Karpas-422 (cell line): Measurements from ENCODE around the gene GATAD1. TPM values are rescaled to one million over a fixed set of nuclear protein-coding genes. Genes with fewer than 3 reads are reported as not detected.
A peak's percentile ranks its signal among the peaks of the same experiment; 100 is the strongest.
"Not testable (repeated sequence)": the region's sequence is repeated elsewhere in the genome, so short reads cannot be mapped to it uniquely, and the experiment has no call there.

Experiments used
- DNase-seq: peaks from one replicate; pipeline ENCODE4 v3.0.0-alpha.2; 2015
- H2AFZ ChIP-seq: fragments of 200-600 bp; sonication (generic); 2 replicates; pipeline ENCODE4 v1.6.1; 2014; ENCODE audit warnings: antibody characterized with exemption, low read length, mixed read lengths
- H3K27ac ChIP-seq: fragments of 200-600 bp; sonication (generic); 2 replicates; pipeline ENCODE4 v1.5.1; 2014; ENCODE audit warnings: mild to moderate bottlenecking, low read length, moderate library complexity
- H3K27me3 ChIP-seq: fragments of 200-600 bp; sonication (generic); 2 replicates; pipeline ENCODE4 v1.6.1; 2014; ENCODE audit warnings: low read length, mixed read lengths
- H3K36me3 ChIP-seq: fragments of 200-600 bp; sonication (generic); 2 replicates; pipeline ENCODE4 v1.6.1; 2014; ENCODE audit warnings: low read length, mixed read lengths; ENCODE audit not compliant: insufficient read depth
- H3K4me1 ChIP-seq: fragments of 200-600 bp; sonication (generic); 2 replicates; pipeline ENCODE4 v1.6.1; 2014; ENCODE audit warnings: mild to moderate bottlenecking, low read length, mixed read lengths
- H3K4me2 ChIP-seq: fragments of 200-600 bp; sonication (generic); 2 replicates; pipeline ENCODE4 v1.6.1; 2014; ENCODE audit warnings: low read length, low read depth, mild to moderate bottlenecking; ENCODE audit not compliant: poor library complexity, severe bottlenecking
- H3K4me3 ChIP-seq: fragments of 200-600 bp; sonication (generic); 2 replicates; pipeline ENCODE4 v1.5.1; 2014; ENCODE audit warnings: mild to moderate bottlenecking, antibody characterized with exemption, low read length, mixed read lengths
- H3K79me2 ChIP-seq: fragments of 200-600 bp; sonication (generic); 2 replicates; pipeline ENCODE4 v1.6.1; 2014; ENCODE audit warnings: mild to moderate bottlenecking, low read length, mixed read lengths
- H3K9ac ChIP-seq: fragments of 200-600 bp; sonication (generic); 2 replicates; pipeline ENCODE4 v1.6.0; 2014; ENCODE audit warnings: low read length
- H3K9me2 ChIP-seq: fragments of 200-600 bp; sonication (generic), shearing (Covaris generic); replicated peaks from 2 replicates; pipeline ENCODE4 v1.6.0; 2014; ENCODE audit warnings: mild to moderate bottlenecking, low read length, moderate library complexity; ENCODE audit not compliant: insufficient read depth
- H3K9me3 ChIP-seq: fragments of 300-700, 200-600 bp; sonication (generic); 2 replicates; pipeline ENCODE4 v1.6.1; 2014; ENCODE audit warnings: low read length, mixed read lengths
- H4K20me1 ChIP-seq: fragments of 200-600 bp; sonication (generic); 2 replicates; pipeline ENCODE4 v1.6.1; 2014; ENCODE audit warnings: mild to moderate bottlenecking, antibody characterized with exemption, low read length, low read depth; ENCODE audit not compliant: insufficient read depth
- total RNA-seq: library from RNA; depleted of rRNA; stranded (reverse); fragments of >200 nt; shearing (Covaris generic); gene quantifications from 2 replicates; pipeline ENCODE4 v1.2.3, GENCODE V29; 2014; ENCODE audit warnings: low replicate concordance

GATAD1 gene
- total RNA-seq, 1 experiment from 2014 or later, result 36.6 TPM

DNA sequence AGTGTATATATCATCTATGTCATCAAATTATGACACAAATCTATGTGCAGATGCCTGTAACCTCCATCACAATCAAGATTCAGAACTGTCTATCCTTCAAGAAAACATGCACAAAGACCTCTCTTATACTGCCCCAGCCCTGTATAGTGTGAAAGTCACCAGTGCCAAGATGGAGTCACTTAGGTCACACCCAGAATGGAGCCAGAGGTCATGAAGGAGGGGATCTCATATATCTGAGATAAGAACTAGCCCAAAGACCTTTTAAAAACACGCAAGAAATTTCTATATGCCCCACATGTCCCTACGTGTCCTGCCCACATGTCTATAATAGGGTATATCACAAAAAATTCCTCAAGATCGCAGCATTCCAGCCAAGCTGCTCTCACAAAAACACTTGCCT lies 20.1 kb upstream of the GATAD1 start:
- no peaks in the 10 kb centered on the region for H3K27me3 ChIP-seq
- no peak overlapping the region for H3K4me2 ChIP-seq
- no peaks in the 10 kb centered on the region for H3K9me3 ChIP-seq
- no peak for DNase-seq
- H2AFZ ChIP-seq, result no peak overlapping the region
- H3K79me2 ChIP-seq, result no peaks in the 10 kb centered on the region
- H4K20me1 ChIP-seq, result no peaks in the 10 kb centered on the region
- H3K36me3 ChIP-seq, result no peaks in the 10 kb centered on the region
- H3K9me2 ChIP-seq, result no peaks in the 10 kb centered on the region
- H3K4me3 ChIP-seq, result no peak overlapping the region
- no peak overlapping the region for H3K9ac ChIP-seq
- no peak overlapping the region for H3K27ac ChIP-seq
- H3K4me1 ChIP-seq, result peaks cover 24% of the 10 kb centered on the region

- H3K4me3 ChIP-seq, result no peak overlapping the region
- H3K4me1 ChIP-seq, result peaks cover 6% of the 10 kb centered on the region; the same call in 1 of the 2 replicates
- no peak overlapping the region for H3K9ac ChIP-seq
- no peaks in the 10 kb centered on the region for H3K36me3 ChIP-seq
- no peaks in the 10 kb centered on the region for H3K9me2 ChIP-seq
- no peaks in the 10 kb centered on the region for H3K9me3 ChIP-seq
- no peak overlapping the region for H2AFZ ChIP-seq
- H4K20me1 ChIP-seq, result no peaks in the 10 kb centered on the region
- H3K27me3 ChIP-seq, result no peaks in the 10 kb centered on the region
- no peak for DNase-seq
- no peak overlapping the region for H3K27ac ChIP-seq
- no peaks in the 10 kb centered on the region for H3K79me2 ChIP-seq
- H3K4me2 ChIP-seq, result no peak overlapping the region
Measured at GRCh38 chr7:92432299-92432946, 14.9 kb upstream of the GATAD1 start.

DNA sequence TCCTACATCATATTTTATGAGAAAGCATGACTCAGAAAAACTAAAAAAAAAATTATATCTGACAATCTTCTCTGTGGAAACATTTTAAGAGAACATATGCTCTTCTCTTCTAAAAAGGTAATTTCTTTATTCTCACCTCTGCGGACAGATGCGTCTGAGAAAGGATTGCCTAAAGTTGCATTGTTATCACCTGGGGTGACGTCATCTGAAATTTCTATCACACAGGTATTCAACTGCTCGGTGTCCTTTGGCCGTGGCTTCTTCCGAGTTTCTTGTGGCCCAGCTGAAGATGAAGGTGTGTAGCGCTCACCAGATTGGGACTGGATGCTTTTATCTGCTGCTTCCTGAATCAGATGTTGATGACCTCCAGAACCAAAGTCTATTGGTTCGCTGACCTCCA lies 14.3 kb upstream of the GATAD1 start:
- Histone ChIP-seq H4K20me1 (no peaks in the 10 kb centered on the region), H3K27ac (no peak overlapping the region), H3K27me3 (no peaks in the 10 kb centered on the region), H3K4me1 (peaks cover 6% of the 10 kb centered on the region; the same call in 1 of the 2 replicates), H3K36me3 (no peaks in the 10 kb centered on the region), H3K4me2 (no peak overlapping the region), H3K9ac (no peak overlapping the region), H2AFZ (no peak overlapping the region), H3K4me3 (no peak overlapping the region), H3K9me3 (no peaks in the 10 kb centered on the region), H3K9me2 (no peaks in the 10 kb centered on the region), H3K79me2 (no peaks in the 10 kb centered on the region)
- no peak for DNase-seq

DNA sequence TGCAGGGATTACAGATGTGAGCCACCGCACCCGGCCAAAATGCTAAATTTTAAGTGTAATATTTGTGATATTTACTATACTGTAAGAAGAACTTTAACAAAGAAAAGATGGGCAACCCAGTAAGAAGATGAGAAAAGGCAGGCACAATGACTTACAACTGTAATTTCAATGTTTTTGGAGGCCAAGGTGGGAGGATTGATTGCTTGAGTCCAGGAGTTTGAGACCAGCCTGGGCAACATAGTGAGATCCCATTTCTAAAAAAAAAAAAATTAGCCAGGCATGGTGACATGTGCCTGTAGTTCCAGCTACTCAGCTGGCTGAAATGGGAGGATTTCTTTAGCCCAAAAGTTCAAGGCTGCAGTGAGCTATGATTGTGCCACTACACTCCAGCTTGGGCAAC lies 11.7 kb upstream of the GATAD1 start:
- Histone ChIP-seq H3K4me3 (no peak overlapping the region), H3K4me1 (peaks cover 4% of the 10 kb centered on the region), H3K9me3 (no peaks in the 10 kb centered on the region), H3K27me3 (no peaks in the 10 kb centered on the region), H3K27ac (no peak overlapping the region), H3K4me2 (no peak overlapping the region), H3K9ac (no peak overlapping the region), H3K36me3 (no peaks in the 10 kb centered on the region), H4K20me1 (no peaks in the 10 kb centered on the region), H3K9me2 (no peaks in the 10 kb centered on the region), H3K79me2 (no peaks in the 10 kb centered on the region), H2AFZ (no peak overlapping the region)
- no peak for DNase-seq

DNA sequence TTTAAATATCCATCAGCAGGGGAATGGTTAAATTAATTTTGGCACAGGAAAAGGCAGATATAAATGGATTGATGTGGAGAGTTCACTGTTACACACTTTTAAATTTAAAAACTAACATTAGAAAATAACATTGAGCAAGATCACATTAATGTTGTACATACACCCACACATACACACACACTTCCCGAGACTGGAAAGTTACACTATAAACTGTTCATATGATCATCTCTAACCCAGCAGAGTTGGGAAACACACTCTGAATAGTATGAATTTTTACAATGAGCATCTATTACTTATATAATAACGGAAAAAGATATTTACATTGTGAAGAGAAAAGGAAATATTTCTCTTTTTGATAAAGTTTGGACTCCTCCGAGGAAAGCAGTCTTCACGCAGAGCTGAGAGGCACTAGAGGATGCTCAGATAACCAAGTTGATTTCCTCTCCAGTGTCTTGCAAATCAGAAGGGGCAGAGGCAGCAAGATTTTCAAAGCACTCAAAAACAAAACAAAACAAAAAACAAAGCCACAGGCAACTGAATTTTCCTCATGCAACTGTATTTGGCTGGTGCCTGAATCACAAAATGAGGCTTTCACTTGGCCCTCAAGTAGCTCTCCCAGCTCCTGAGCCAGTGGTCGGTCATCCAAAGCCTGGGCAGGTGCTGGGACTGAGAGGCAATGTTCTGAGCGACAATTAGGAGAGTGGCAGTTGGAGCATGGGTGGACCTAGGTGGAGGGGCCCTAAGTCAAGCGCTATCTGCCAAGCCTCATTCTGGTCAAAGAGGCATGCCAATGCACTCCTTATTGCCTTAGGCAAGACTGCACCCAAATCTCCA lies 10.5 kb upstream of the GATAD1 start:
- Histone ChIP-seq H3K27ac (no peak overlapping the region), H4K20me1 (no peaks in the 10 kb centered on the region), H3K4me2 (no peak overlapping the region), H3K4me3 (no peak overlapping the region), H3K9me2 (no peaks in the 10 kb centered on the region), H3K9ac (no peak overlapping the region), H3K79me2 (no peaks in the 10 kb centered on the region), H3K27me3 (no peaks in the 10 kb centered on the region), H3K4me1 (peaks cover 10% of the 10 kb centered on the region), H3K9me3 (no peaks in the 10 kb centered on the region), H3K36me3 (no peaks in the 10 kb centered on the region), H2AFZ (no peak overlapping the region)
- no peak for DNase-seq

DNA sequence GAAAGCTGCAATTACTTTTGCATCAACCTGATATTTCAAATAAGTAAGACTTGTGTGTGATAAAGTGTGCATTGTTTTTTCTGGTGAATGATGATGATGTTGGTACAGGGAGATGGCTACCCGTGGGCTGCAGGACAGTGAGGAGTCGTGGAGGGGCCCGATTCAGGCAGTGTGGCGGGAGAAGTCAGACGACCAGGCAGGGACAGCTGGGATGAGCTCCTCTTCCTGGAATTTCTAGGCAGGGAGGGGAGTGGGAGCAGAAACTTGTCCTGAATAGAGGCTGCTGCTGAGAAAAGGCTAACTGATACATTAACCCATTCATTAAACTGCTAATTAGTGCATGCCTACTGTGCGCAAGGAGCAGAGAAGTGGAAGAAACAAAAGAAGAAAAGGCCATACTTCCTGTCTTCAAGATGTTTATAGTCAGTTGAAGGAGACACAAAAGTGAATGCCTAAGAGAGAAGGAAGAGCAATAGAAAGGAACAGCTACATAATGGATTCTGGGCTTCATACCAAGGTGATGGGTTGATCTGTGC lies 9.3 kb upstream of the GATAD1 start:
- DNase-seq, result no peak
- H3K4me1 ChIP-seq, result peaks cover 10% of the 10 kb centered on the region
- H3K27me3 ChIP-seq, result no peaks in the 10 kb centered on the region
- H4K20me1 ChIP-seq, result no peaks in the 10 kb centered on the region
- H3K27ac ChIP-seq, result no peak overlapping the region
- H2AFZ ChIP-seq, result no peak overlapping the region
- H3K4me2 ChIP-seq, result no peak overlapping the region
- no peak overlapping the region for H3K9ac ChIP-seq
- H3K9me3 ChIP-seq, result no peaks in the 10 kb centered on the region
- no peaks in the 10 kb centered on the region for H3K79me2 ChIP-seq
- H3K9me2 ChIP-seq, result no peaks in the 10 kb centered on the region
- H3K4me3 ChIP-seq, result no peak overlapping the region
- H3K36me3 ChIP-seq, result no peaks in the 10 kb centered on the region

DNA sequence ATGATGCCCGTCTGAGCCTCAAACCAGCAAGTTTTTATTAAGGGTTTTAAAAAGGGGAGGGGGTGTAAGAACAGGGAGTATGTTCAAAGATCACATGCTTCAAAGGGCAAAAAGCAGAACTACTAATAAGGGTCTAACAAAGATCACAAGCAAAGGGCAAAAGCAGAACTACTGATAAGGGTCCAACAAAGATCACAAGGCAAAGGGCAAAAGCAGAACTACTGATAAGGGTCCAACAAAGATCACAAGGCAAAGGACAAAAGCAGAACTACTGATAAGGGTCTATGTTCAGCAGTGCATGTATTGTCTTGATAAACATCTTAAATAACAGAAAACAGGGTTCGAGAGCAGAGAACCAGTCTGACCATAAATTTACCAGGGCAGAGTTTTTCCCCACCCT lies 4.6 kb upstream of the GATAD1 start:
- not testable (repeated sequence) for H3K9ac ChIP-seq, H3K36me3 ChIP-seq, H3K79me2 ChIP-seq, H3K27me3 ChIP-seq, H3K9me3 ChIP-seq, H3K4me3 ChIP-seq, H3K4me2 ChIP-seq, H3K27ac ChIP-seq, DNase-seq, H2AFZ ChIP-seq, H4K20me1 ChIP-seq, H3K9me2 ChIP-seq
- H3K4me1 ChIP-seq, result peaks cover 18% of the 10 kb centered on the region

DNA sequence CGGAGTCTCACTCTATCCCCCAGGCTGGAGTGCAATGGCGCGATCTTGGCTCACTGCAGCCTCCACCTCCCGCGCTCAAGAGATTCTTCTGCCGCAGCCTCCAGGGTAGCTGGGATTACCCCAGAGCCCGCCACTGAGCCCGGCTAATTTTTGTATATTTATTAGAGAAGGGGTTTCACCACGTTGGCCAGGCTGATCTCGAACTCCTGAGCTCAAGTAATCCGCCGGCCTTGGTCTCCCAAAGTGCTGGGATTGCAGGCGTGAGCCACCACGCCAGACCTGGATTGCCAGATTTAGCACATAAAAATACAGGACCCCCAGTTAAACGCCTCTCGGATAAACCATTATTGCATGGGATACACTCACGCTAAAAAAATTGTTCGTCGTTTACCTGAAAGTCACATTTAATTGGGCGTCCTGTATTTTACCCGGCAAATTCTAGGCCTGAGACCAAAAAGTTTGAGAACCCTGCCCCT lies 375 bp upstream of the GATAD1 start:
- no peak for DNase-seq
- Histone ChIP-seq H3K79me2 (peaks cover 18% of the 10 kb centered on the region), H3K4me1 (peaks cover 18% of the 10 kb centered on the region), H3K4me2 (peak overlapping the region; percentile 98), H3K9me3 (no peaks in the 10 kb centered on the region), H4K20me1 (no peaks in the 10 kb centered on the region), H3K9me2 (no peaks in the 10 kb centered on the region), H3K36me3 (peaks cover 17% of the 10 kb centered on the region), H3K27me3 (no peaks in the 10 kb centered on the region), H3K27ac (no peak overlapping the region; the same call in 1 of the 2 replicates), H3K9ac (peak overlapping the region; percentile 99), H2AFZ (peak overlapping the region; percentile 91), H3K4me3 (peak overlapping the region; percentile 95)
